Stimulated activated CD4-positive, alpha-beta T cell treated with anti-CD3 and anti-CD28 coated beads, Interleukin-2, amount 100 ng/mL, for 4 hours (primary cell): ENCODE measurements around the gene TUBGCP3.
"Not testable (repeated sequence)": the region's sequence is repeated elsewhere in the genome, so short reads cannot be mapped to it uniquely, and the experiment has no call there.

Experiments
- DNase-seq: peaks from one replicate; pipeline ENCODE4 v3.0.0-alpha.2; 2020; ENCODE audit warnings: low read depth

The TUBGCP3 gene

DNA sequence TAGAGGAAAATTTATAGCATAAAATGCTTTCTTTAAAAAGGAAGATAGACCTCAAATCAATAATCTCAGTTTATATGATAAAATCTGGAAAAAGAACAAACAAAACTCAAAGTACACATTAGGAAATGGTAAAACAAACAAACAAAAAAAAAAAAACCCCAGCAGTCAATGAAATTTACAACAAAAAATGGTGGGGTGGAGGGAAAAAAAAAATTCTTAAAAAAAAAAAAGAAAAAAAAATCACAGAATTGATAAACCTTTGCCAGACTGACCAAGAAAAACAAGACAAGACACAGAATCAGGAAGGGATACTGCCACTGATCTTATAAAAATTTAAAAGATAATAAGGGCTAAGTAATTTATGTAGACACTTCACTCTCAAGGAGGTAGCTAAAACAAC, 11.2 kb downstream of the TUBGCP3 start:
- no peak for DNase-seq

DNA sequence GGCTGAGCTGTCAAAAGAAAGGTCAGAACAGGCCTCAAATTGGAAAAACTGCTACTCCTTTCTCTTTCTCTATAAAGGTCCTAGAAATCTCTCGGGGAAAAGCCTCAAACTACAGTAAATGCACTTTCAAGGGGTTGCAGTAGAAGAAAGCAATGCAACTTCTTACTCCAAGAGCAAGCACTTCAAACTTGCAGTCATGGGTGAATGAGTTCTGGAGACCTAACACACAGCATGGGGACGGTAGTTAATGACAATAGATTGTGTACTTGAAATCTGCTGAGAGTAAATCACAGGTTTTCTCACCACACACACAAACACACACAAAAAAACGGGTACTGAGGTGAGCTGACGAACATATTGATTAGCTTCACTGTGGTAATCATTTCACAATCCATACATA, 11.8 kb downstream of the TUBGCP3 start:
- DNase-seq = no peak

DNA sequence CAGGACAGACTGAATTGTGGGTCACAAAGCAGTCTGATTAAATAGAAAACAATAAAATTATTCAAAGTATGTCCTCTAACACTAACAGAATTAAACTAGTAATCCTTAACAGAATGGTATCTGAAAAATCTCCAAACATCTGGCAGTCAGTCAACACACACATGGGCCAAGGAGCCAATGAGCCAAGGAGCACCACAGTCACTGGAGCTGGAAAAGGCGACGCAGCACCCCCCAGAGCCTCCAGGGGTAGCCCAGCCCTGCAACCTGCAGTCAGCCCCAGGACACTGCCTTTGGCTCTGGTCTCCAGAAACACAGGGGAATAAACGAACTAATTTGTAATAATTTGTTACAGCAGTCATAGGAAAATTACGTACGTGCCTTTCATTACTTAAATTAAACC, 12.3 kb downstream of the TUBGCP3 start:
- no peak for DNase-seq

DNA sequence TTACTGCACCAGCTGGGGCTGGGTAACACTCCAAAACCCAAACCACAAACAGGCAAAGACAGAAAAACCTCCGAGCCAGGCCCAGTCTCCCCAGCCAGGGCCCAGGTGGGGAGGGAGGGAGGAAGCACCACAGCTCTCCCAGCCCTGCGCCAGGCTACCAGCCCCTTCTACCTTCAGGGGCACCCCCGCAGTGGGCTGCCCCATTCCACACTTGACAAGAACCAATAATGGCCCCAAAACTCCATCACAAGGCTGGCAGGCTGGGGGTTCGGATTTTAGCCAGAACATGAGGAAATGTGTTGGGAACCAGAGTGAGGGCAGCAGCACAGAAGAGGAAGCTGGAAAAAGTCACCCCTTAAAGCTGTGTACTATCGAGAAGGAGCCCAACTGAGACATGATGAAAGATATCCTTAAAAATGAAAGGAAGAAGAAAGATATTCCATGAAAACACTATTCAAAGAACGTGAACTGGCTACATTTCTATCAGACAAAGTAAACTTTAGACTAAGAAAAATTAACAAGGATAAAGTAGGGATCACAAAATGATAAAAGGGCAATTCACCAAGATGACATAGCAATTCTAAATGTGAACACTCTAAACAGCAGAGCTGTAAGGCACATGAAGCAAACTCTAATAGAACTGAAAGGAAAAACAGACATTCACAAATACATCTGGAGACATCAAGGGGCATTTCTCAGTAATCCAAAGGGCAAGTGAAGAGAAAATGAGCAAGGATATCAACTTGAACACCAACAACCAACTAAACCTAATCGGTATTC, 12.9 kb downstream of the TUBGCP3 start:
- no peak for DNase-seq

DNA sequence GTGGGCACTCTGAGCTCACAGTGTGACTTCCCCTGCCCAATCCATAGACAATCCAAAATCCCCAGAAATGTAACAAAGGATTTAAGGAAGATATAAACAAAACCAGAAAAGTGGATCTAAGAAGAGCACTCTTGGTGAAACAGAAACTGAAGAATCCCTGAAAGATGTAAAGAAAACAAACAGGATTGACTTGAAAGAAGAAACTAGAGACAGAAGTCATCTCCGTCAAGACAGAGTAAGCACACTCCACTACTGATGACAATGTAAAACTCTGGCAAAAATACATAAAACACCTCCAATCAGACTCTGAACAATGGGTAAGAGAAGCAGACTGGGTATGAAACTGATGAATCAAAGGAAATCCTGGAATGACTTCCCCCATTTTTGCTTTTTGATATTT, 13.5 kb downstream of the TUBGCP3 start:
- no peak for DNase-seq

DNA sequence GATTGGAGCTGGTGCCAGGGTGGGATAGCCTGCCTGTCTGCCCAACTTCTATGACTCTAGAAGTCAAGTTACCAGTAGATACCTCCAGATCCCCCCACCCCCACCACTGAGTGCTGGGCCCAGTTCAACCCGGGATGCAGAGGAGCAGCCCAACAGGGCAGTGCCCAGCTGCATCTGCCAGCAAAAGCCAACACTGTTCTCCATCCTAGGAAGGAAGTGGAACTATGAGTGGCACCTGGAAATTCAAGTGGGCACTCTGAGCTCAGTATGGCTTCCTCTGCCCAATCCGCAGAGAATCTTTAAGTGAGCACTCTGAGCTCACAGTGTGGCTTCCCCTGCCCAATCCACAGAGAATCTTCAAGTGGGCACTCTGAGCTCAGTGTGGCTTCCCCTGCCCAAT, 14.2 kb downstream of the TUBGCP3 start:
- no peak for DNase-seq

DNA sequence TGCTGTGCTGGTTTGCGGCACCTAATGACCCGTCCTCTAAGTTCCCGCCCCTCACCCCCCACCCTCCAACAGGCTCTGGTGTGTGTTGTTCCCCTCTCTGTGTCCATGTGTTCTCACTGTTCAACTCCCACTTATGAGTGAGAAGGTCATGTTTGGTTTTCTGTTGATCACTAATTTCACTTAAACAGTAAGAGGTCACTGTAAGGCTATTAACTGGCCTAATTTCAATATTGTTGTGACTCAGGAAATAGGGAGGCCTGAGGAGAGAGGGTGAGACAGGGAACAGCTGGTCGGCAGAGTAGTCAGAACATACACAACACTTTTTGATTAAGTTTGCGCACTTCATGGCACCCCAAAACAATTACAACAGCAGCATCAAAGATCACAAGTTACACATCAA, 15.6 kb downstream of the TUBGCP3 start:
- DNase-seq = no peak

DNA sequence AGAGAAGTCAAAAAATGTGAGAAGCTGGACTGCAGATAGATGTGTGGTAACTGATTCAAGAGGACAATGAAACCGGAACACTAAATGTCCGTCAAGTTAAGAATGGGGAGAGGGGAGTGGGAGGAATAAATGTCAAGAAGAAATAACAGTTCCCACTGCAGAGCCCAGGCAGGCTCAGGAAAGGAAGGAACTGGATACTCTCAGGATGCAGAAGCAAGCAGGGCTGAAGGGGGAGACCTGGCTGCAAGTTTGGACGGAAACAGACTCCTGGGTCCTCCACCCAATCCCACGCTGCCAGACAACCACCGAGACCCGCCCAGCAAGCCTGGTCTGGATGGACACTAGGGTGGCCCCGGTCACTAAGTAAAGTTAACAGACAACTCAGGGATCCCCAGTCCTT, 18.1 kb downstream of the TUBGCP3 start:
- no peak for DNase-seq

DNA sequence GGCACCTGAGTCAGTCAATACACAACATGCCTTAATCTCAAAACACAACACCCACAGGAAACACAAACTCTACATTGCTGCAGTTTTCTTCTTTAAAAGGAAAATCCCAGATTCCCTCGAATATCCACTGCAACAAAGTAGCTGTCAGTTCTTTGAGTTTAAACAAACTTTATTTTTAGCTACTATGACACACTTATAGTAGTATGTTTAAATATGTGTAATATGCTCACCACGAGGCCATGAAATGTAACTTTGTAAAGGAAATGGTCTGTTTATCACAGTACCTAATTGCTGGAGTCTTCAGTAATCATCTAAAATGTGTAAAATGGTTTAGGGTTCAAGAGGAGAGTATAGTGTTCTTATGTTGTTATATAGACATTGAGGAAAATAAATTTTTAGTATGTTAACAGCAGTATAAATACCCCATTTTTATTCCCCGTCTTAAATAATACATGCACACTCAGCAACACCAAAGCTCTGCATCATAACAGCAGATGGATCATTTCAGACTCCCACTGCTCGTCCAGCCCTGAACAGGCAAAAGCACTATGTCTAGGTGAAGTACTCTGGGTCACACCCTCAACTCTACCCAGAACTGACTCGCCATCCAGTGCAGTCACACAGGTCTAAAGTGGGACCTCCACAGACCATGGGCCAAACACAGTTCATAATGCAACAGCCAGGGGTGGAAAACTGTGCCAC, 20.6 kb downstream of the TUBGCP3 start:
- no peak for DNase-seq

DNA sequence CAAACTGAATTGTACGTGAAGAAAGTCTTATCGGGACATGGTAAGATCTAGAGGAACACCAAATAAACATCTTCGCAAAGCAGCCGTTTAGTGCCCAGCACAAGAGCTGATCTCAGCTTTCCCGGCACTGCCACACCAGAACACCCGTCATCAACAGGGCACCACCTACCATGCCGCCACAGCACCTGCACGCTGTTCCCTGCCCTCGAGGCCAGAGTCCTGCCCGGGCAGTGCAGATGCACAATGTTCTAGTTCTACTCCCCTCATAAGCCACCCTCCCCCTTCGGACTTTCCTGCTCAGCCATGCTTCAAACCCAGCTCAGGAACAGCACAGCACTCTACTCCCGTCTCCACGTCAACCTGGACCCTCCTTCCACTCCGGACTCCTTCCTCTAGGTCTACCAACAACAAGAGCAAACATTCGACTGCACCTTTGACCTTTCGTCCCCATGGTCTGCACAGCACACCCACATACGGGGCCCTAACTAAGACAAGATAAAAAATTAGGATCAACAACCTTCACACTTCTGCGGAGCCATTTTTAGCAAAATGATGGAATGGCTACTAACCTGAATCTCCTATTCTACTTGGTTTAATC, 25.1 kb downstream of the TUBGCP3 start:
- DNase-seq = no peak

DNA sequence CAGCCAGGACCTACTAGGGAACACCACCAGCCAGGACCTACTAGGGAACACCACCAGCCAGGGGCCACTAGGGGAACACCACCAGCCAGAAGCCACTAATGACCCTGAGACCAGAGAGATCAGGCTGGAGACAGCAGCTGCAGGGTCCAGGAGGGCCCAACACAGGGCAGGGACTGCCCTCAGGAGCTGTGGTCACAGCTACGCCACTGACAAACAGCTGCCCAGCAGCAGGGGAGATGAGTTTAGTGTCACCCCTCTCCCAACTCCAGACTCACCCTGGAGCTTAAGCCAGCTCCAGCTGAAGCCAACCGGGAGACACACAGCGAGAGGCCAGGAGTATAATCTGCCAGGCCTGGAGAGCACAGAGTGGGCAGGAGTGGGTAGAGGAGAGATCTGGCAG, 25.7 kb downstream of the TUBGCP3 start:
- DNase-seq = no peak

DNA sequence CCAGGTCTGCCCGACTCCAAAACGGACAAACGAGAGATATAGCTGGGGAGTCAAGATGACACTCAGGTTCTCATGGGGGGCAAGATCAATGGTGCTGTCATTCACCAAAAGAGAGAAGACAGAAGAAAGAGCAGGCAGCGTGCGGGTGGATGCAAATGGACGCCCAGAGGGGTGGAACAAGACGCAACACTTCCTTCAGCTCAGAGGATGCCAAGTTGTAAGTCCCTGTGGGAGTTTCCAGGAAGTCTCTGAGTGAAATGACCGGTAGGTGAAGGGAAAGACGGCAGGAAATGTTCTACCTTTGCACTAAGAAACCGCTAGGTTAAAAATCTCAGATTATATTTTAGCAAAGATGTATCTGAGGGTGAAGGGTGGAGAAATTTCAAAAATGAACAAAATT, 26.5 kb downstream of the TUBGCP3 start:
- DNase-seq = no peak

DNA sequence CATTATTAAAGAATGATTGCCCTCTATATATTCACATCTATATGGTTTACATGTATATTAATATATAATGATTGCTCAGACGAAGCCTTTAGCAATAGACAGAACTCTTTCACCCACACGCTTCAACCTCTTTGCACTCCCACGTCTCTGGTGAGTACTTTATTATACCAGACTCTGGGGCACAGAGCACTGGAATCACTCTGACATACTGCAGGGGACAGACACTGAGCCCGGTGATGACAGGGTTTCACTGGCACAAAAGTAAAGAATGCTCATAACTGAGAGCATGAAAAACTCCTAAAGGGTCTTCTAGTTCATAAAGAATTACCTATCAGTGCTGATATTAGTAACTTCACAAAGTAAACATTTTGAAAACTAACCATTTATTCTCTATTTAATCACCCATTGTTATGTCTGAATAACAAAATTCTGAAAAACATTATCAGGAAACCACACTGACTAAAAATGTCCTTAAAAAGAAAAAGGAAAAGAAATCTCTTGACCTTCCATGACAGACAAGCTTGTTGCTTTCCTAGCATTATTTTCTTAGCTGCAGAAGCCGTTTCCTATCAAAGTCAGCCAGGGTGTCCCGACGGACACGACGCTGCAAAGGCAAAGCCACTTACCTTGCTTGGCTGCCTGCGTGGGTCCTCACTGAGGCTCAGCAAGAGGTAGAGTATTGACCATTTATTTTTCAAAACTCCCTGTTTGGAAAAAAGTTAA, 29.1 kb downstream of the TUBGCP3 start:
- no peak for DNase-seq

DNA sequence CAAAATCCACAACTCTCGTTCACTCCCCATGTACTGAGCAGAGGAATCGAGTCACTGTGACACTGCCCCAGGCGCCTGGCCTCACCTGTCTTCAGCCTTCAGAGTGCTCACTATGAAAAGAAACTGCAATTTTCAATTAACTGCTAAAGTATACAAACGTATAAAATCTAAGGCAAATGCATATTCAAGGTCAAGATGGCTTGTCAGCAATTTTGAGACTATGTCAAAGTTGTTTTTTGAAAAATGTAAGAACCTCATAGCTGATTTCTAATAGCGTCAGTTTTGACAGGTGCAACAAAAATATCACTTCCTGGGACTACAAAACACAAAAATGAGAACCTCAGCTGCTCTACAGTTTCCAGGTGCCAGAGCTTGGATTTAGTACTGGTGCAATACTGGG, 31.4 kb downstream of the TUBGCP3 start:
- no peak for DNase-seq

DNA sequence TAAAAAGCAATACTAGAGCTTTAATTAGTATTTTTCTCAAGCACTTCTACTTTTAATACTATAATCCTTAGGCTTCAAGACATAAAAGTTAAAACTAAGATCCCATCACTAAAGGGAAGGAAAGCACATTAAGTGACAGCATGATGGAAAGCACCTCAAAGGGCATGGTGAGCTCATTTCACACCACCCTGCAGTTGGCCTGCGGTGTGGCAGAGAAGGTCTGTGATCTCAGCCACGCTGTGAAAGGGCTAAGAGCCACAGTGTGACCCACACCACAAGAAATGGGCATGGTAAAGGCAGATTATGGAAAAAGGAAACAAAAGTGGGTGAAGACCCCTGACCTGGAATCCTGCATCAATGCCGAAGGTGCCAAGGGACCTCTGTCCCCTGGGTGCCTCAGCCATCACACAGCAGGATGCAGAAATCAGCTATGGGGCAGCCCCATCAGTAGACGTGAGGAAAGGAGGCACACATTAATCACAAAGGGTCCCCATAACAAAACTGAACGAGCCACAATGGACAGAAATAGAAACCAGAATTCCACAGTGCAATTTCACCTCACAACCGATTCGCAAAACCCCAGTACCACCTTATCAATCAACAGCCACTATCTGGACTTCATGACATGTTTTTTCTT, 33.6 kb downstream of the TUBGCP3 start:
- no peak for DNase-seq

DNA sequence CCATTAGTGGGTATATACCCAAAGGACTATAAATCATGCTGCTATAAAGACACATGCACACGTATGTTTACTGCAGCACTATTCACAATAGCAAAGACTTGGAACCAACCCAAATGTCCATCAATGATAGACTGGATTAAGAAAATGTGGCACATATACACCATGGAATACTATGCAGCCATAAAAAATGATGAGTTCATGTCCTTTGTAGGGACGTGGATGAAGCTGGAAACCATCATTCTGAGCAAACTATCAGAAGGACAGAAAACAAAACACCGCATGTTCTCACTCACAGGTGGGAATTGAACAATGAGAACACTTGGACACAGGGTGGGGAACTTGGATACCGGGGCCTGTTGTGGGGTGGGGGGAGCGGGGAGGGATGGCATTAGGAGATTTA, 39.0 kb downstream of the TUBGCP3 start:
- DNase-seq = not testable (repeated sequence)

DNA sequence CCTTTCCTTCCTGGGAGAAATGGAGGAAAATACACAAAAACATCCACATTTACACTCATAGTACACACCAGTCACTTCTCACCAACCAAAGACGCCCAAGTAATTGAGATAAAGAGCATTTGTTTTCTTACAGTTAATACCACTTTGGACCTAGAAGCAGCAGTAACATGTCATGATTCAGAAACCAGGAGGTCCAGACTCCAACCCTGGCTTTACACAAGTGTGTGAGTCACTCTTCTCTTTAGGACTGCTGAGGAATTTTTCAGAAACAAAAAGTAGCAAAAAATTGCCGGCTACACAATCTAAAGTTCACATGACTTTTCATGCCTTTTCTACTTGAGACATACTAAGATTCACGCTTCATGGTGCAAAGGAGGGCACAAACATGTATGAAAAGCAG, 42.1 kb downstream of the TUBGCP3 start:
- no peak for DNase-seq

DNA sequence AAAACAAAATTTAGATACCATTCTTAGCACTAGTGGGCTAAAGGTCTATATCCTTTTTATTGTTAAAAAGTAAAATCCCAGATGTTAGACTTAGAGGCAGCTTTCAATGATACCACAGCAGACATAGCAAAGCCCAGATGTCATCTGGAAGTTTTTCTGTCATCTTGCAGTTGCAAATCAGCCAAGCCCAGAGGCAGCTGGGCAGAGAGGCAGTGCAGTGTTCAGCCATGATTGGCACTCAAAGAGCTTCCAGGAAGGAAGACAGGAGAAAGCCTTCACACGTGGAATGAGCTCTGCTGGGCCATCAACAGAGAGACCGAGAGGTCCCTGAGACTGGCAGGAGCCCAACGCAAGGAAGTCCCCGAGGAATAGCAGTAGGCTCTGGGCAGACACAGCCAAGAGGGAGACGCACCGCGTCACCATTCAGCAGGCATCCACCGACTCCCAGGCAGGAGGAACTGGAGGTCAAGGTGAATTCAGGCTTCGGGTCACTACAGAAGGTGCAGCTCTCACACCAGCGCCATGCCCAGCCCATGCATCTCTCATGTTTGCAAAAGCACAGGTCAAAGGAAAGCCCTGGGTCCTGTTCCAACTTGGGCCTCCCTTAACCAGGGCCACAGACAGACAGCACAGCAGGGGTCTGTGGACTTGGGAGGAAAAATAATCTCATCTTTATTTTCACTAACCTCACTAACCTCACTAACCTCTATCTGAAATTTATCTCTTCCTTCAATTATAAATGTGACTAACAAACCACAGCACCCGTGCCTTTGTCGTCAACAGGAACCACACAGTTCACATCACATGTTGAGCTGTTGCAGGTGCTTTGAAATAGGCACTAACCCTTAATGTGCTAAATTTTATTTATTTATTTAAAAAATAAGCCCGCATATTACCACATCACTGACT, 54.9 kb downstream of the TUBGCP3 start:
- no peak for DNase-seq

DNA sequence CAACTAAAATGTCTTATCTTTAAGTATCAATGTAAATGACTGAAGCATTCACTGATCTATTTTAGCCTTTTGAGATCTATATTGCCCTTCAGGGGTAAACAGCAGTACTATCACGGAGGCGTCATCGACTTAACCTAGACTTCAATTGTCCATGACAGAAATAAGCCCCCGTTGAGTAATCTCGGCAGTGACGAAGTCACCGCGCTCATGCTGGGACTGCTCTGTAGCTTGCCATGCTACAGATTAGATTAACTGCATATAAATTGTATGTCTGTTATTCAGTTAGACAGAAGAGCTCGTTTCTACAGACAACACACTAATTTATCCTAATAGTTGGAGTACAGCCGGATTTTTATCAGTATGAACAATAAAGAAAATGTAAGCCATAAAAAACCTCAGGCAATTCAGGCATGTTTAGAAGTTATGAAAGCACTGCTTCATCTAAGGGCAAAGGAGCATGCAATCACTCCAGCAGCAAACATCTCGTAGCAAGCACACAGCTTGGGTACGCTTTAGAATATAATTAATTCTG, 56.6 kb downstream of the TUBGCP3 start:
- DNase-seq = no peak

DNA sequence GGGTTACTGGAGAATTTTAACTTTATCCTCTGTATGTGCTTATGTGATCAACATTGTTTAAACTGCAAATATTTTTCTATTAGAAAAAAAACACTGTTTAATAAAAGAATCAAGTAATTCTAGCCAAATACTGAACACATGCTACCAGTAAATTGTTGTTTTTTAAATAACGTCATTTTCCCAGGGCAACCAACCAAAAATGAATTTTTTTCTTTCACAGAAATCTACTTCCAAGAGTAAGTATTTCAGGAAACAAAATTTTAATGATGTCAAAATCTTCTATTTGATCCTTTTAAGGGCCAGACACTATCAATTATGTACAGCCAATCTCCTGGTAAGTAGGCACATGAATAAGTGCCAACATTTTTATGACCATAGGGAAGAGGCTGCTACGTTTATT, 57.1 kb downstream of the TUBGCP3 start:
- DNase-seq = no peak

DNA sequence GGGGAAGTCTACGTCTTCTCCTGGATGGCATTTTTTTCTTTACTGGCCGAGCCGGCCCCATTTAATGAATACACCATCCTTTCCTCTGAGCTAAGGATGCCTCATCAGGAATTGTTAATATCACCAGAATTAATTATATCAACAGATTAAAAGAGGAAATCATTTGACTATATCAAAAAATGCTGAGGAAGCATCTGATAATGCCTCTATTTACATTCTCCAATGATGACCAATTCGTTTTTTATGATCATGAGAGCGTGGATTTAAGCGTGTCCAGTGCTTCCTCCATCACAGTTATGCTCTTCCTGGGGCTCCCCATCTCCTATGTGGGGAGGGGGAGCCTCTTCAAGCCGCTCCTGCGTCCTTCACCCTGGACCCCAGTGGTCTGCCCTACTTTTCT, 58.7 kb downstream of the TUBGCP3 start:
- no peak for DNase-seq
